ENCODE results near the gene DDN. TPM values are rescaled to one million over a fixed set of nuclear protein-coding genes. Genes with fewer than 3 reads are reported as not detected.

Gene DDN
- total RNA-seq, 1 experiment from 2014 or later, result 3.5 TPM

GRCh38 chr12:48946943-48947342, 52.2 kb downstream of the DDN start:
- peaks cover 91% of the 10 kb centered on the region for H3K79me2 ChIP-seq (ENCODE audit: low read length)
- no peak overlapping the region for H3K4me2 ChIP-seq (ENCODE audit: low read length)
- H3K27me3 ChIP-seq (ENCODE audit: low read length), result no peaks in the 10 kb centered on the region
- intact Hi-C loops (cut with micrococcal nuclease), result no loop called here
- H3K4me1 ChIP-seq (ENCODE audit: insufficient read depth, low read length), result no peaks in the 10 kb centered on the region
- peaks cover 4% of the 10 kb centered on the region; the same call in 1 of the 2 replicates for H3K36me3 ChIP-seq (ENCODE audit: low read depth, low read length)
- peaks cover 17% of the 10 kb centered on the region; the same call in 1 of the 2 replicates for H4K20me1 ChIP-seq (ENCODE audit: low read length)
- no peak overlapping the region for H3K9ac ChIP-seq (ENCODE audit: low read length)
- POLR2A ChIA-PET (ENCODE audit: unreplicated experiment), result no interaction called here
- ATAC-seq, result no peak
- no peak overlapping the region for H3K27ac ChIP-seq (ENCODE audit: low read length)
- H3K4me3 ChIP-seq (ENCODE audit: low read length), result no peak overlapping the region
- TF ChIP-seq EZH2 (IDR thresholded peaks at IDR 0.05; ENCODE audit: low read length, unreplicated experiment) (no peak), CTCF (conservative IDR thresholded peaks at IDR 0.05; ENCODE audit: low read depth, low read length) (no peak), EZH2phosphoT487 (IDR thresholded peaks at IDR 0.05; ENCODE audit: borderline replicate concordance, low read length) (no peak)
- H3K9me3 ChIP-seq (ENCODE audit: low read length), result no peaks in the 10 kb centered on the region
- no TSS peak for BruUV-seq (replicated peaks)
- H3F3A ChIP-seq (ENCODE audit: low read length, unreplicated experiment), result no peaks in the 10 kb centered on the region
- no peaks in the 10 kb centered on the region for H3K9me2 ChIP-seq (replicated peaks; ENCODE audit: low read length)
- CTCF ChIA-PET, result no interaction called here
- no peak overlapping the region for H2AFZ ChIP-seq (ENCODE audit: low read length)
- no peak for DNase-seq

- no peak overlapping the region for H2AFZ ChIP-seq (ENCODE audit: low read length)
- no peak overlapping the region for H3K4me3 ChIP-seq (ENCODE audit: low read length)
- no peak overlapping the region for H3K4me2 ChIP-seq (ENCODE audit: low read length)
- ChIA-PET POLR2A (ENCODE audit: unreplicated experiment) (no interaction called here), CTCF (no interaction called here)
- intact Hi-C loops (cut with micrococcal nuclease), result no loop called here
- H3K9me3 ChIP-seq (ENCODE audit: low read length), result no peaks in the 10 kb centered on the region
- no peak for DNase-seq
- TF ChIP-seq EZH2phosphoT487 (IDR thresholded peaks at IDR 0.05; ENCODE audit: borderline replicate concordance, low read length), result no peak
- no peak for TF ChIP-seq EZH2 (IDR thresholded peaks at IDR 0.05; ENCODE audit: low read length, unreplicated experiment)
- TF ChIP-seq CTCF (conservative IDR thresholded peaks at IDR 0.05; ENCODE audit: low read depth, low read length), result no peak
- no TSS peak for BruUV-seq (replicated peaks)
- H4K20me1 ChIP-seq (ENCODE audit: low read length), result peaks cover 17% of the 10 kb centered on the region; the same call in 1 of the 2 replicates
- H3K9me2 ChIP-seq (replicated peaks; ENCODE audit: low read length), result no peaks in the 10 kb centered on the region
- H3K36me3 ChIP-seq (ENCODE audit: low read depth, low read length), result peaks cover 3% of the 10 kb centered on the region; the same call in 1 of the 2 replicates
- no peak overlapping the region for H3K27ac ChIP-seq (ENCODE audit: low read length)
- no peak for ATAC-seq
- H3K4me1 ChIP-seq (ENCODE audit: insufficient read depth, low read length), result no peaks in the 10 kb centered on the region
- H3K79me2 ChIP-seq (ENCODE audit: low read length), result peaks cover 88% of the 10 kb centered on the region
- H3F3A ChIP-seq (ENCODE audit: low read length, unreplicated experiment), result no peaks in the 10 kb centered on the region
- no peak overlapping the region for H3K9ac ChIP-seq (ENCODE audit: low read length)
- H3K27me3 ChIP-seq (ENCODE audit: low read length), result no peaks in the 10 kb centered on the region
These were observed 53.0 kb downstream of the DDN start for GRCh38 chr12:48946205-48946604.

Other genes starting within 250 kb of the DDN start
- 19.0 and 24.4 TPM in 2 replicates for gene ADCY6, start 210.3 kb downstream of the DDN start, total RNA-seq (2014; rRNA removed)
- 21.4 and 32.9 TPM in 2 replicates for gene CACNB3, start 180.9 kb downstream of the DDN start, total RNA-seq (2014; rRNA removed)
- 102 and 105 TPM in 2 replicates for gene DDX23, start 147.2 kb downstream of the DDN start, total RNA-seq (2014; rRNA removed)
- 7.6 and 8.3 TPM in 2 replicates for gene RND1, start 133.5 kb downstream of the DDN start, total RNA-seq (2014; rRNA removed)
- 9.7 and 16.4 TPM in 2 replicates for gene FKBP11, start 73.9 kb downstream of the DDN start, total RNA-seq (2014; rRNA removed)
- 85.5 and 93.0 TPM in 2 replicates for gene ARF3, start 41.9 kb downstream of the DDN start, total RNA-seq (2014; rRNA removed)
- 3.7 and 7.4 TPM in 2 replicates for gene WNT10B, start 27.6 kb downstream of the DDN start, total RNA-seq (2014; rRNA removed)
- not detected in 2 replicates for gene WNT1, start 21.1 kb downstream of the DDN start, total RNA-seq (2014; rRNA removed)
- 62.1 and 66.5 TPM in 2 replicates for gene PRKAG1, start 19.4 kb upstream of the DDN start, total RNA-seq (2014; rRNA removed)
- gene KMT2D, start 61.4 kb upstream of the DDN start, total RNA-seq (2014; rRNA removed), result 41.9 and 51.7 TPM in 2 replicates
- 4.2 and 5.0 TPM in 2 replicates for gene RHEBL1, start 70.6 kb upstream of the DDN start, total RNA-seq (2014; rRNA removed)
- 0.04 and 0.23 TPM in 2 replicates for gene DHH, start 95.4 kb upstream of the DDN start, total RNA-seq (2014; rRNA removed)
- 17.1 and 18.5 TPM in 2 replicates for gene LMBR1L, start 111.5 kb upstream of the DDN start, total RNA-seq (2014; rRNA removed)
- 4,374 and 4,720 TPM in 2 replicates for gene TUBA1B, start 132.0 kb upstream of the DDN start, total RNA-seq (2014; rRNA removed)
- 46.1 and 46.9 TPM in 2 replicates for gene TUBA1A, start 189.7 kb upstream of the DDN start, total RNA-seq (2014; rRNA removed)

Measured in PC-3 (cell line).